MM.1S (cell line): ENCODE results near the gene TMX2.

ENCODE experiments used
- CTCF ChIP-seq: fragments of 300-600 bp; sonication (generic); IDR thresholded peaks from 2 replicates; pipeline ENCODE4 v1.5.1; 2016; ENCODE audit warnings: antibody characterized with exemption, low read length, mixed read lengths
- EZH2 ChIP-seq: fragments of 300-600 bp; sonication (generic); optimal IDR thresholded peaks from 2 replicates; pipeline ENCODE3; 2017; ENCODE audit warnings: low read depth, mild to moderate bottlenecking, antibody characterized with exemption, low read length, mixed read lengths
- EZH2phosphoT487 ChIP-seq: fragments of 300-600 bp; sonication (generic); IDR thresholded peaks from 2 replicates; pipeline ENCODE4 v1.6.1; 2018; ENCODE audit warnings: antibody characterized with exemption, low read length

- TF ChIP-seq CTCF (no peak), EZH2phosphoT487 (no peak), EZH2 (no peak)
Measured at GRCh38 chr11:57712256-57713150, at the start of gene TMX2.
